SK-N-SH (cell line): ENCODE results near the gene PTCRA. TPM values are rescaled to one million over a fixed set of nuclear protein-coding genes. Genes with fewer than 3 reads are reported as not detected.

ENCODE experiments used
- CTCF ChIA-PET: fragments of 300-600, 350-600 bp; formaldehyde crosslinking; extraction: SDS; loops from one replicate; lab custom pipeline; 2021; lab: Yijun Ruan, JAX
- POLR2A ChIA-PET: fragments of 350-600 bp; sonication (Branson Sonifier 250); formaldehyde crosslinking; extraction: SDS; loops from one replicate; lab custom pipeline; 2020; ENCODE audit warnings: antibody characterized with exemption, inconsistent platforms; lab: Yijun Ruan, JAX
- DNase-seq: peaks from one replicate; pipeline ENCODE4 v3.0.0; 2012
- H2AFZ ChIP-seq: fragments of 200-600 bp; sonication (generic); 2 replicates; pipeline ENCODE4 v1.8.1; 2016; ENCODE audit warnings: antibody characterized with exemption, mild to moderate bottlenecking, low read depth
- H3F3A ChIP-seq: fragments of 200-600 bp; sonication (generic); replicated peaks from 2 replicates; pipeline ENCODE3; 2016; ENCODE audit warnings: antibody characterized with exemption, mild to moderate bottlenecking; ENCODE audit not compliant: insufficient read depth
- H3K27ac ChIP-seq, 2 experiments: fragments of 200-500 bp in 1 of 2; fragments of 200-600 bp in 1 of 2; sonication (Bioruptor generic) in 1 of 2; sonication (generic), shearing (Covaris generic) in 1 of 2; 2 replicates each; pipeline versions ENCODE4 v1.5.1 to v1.6.1; 2014 to 2016; ENCODE audit warnings: low read depth in 2 of 2, inconsistent platforms in 1 of 2, low read length in 1 of 2, mild to moderate bottlenecking in 1 of 2, mixed read lengths in 1 of 2
- H3K27me3 ChIP-seq: fragments of 200-600 bp; sonication (generic), shearing (Covaris generic); 2 replicates; pipeline ENCODE4 v1.6.1; 2016; ENCODE audit warnings: mixed run types; ENCODE audit not compliant: insufficient read depth
- H3K36me3 ChIP-seq, 2 experiments: fragments of 200-500 bp in 1 of 2; fragments of 200-600 bp in 1 of 2; sonication (Bioruptor generic) in 1 of 2; sonication (generic) in 1 of 2; replicated peaks in 1 of 2; 2 replicates each; pipeline versions ENCODE3 to v1.5.1; 2014 to 2016; ENCODE audit warnings: low read length in 1 of 2, mild to moderate bottlenecking in 1 of 2; ENCODE audit not compliant: insufficient read depth in 2 of 2, control insufficient read depth in 1 of 2
- H3K4me1 ChIP-seq, 2 experiments: fragments of 200-500 bp in 1 of 2; fragments of 200-600 bp in 1 of 2; sonication (Bioruptor generic) in 1 of 2; sonication (generic), shearing (Covaris generic) in 1 of 2; 2 replicates each; pipeline versions ENCODE4 v1.5.1 to v1.6.1; 2014 to 2016; ENCODE audit warnings: low read depth in 1 of 2, low read length in 1 of 2, mixed run types in 1 of 2; ENCODE audit not compliant: insufficient read depth in 2 of 2, control insufficient read depth in 1 of 2
- H3K4me2 ChIP-seq: fragments of 200-600 bp; sonication (generic), shearing (Covaris generic); 2 replicates; pipeline ENCODE4 v1.6.1; 2017; ENCODE audit warnings: mixed run types
- H3K4me3 ChIP-seq, 2 experiments: fragments of 200-500 bp in 1 of 2; fragments of 200-600 bp in 1 of 2; sonication (Bioruptor generic) in 1 of 2; sonication (generic), shearing (Covaris generic) in 1 of 2; 2 replicates each; pipeline versions ENCODE4 v1.5.1 to v1.8.1; 2014 to 2016; ENCODE audit warnings: low read depth in 2 of 2, inconsistent platforms in 1 of 2, low read length in 1 of 2, mild to moderate bottlenecking in 1 of 2, mixed read lengths in 1 of 2, moderate library complexity in 1 of 2
- H3K79me2 ChIP-seq: fragments of 200-600 bp; sonication (generic); 2 replicates; pipeline ENCODE4 v1.8.1; 2017; ENCODE audit warnings: mild to moderate bottlenecking; ENCODE audit not compliant: insufficient read depth
- H3K9ac ChIP-seq: fragments of 200-600 bp; sonication (generic); 2 replicates; pipeline ENCODE4 v1.6.1; 2017; ENCODE audit warnings: mixed run types
- H3K9me2 ChIP-seq: fragments of 200-600 bp; sonication (generic); 2 replicates; pipeline ENCODE4 v1.6.1; 2017; ENCODE audit warnings: mixed run types
- H3K9me3 ChIP-seq: fragments of 200-600 bp; sonication (generic); 2 replicates; pipeline ENCODE4 v1.6.1; 2017; ENCODE audit warnings: mixed run types, mild to moderate bottlenecking, moderate library complexity
- H4K20me1 ChIP-seq: fragments of 200-600 bp; sonication (generic); 2 replicates; pipeline ENCODE4 v1.6.1; 2017; ENCODE audit warnings: mild to moderate bottlenecking, mixed run types; ENCODE audit not compliant: insufficient read depth
- CTCF ChIP-seq: fragments of 200-600 bp; sonication (generic); IDR thresholded peaks from 2 replicates; pipeline ENCODE4 v1.6.1; 2017; ENCODE audit warnings: antibody characterized with exemption, mild to moderate bottlenecking, moderate library complexity
- FOXJ3 ChIP-seq: sonication (generic); formaldehyde crosslinking; IDR thresholded peaks from 2 replicates; pipeline ENCODE4 v1.5.1; 2020; ENCODE audit warnings: mild to moderate bottlenecking, missing genetic modification reagents
- FOXM1 ChIP-seq: IDR thresholded peaks from 2 replicates; pipeline ENCODE4 v1.4.0; 2012; ENCODE audit warnings: low read depth, mild to moderate bottlenecking
- NFIC ChIP-seq: IDR thresholded peaks from 2 replicates; pipeline ENCODE4 v1.4.0; 2012; ENCODE audit warnings: borderline replicate concordance
- PBX3 ChIP-seq: IDR thresholded peaks from 2 replicates; pipeline ENCODE4; 2012
- POLR2AphosphoS5 ChIP-seq: IDR thresholded peaks from 2 replicates; pipeline ENCODE4 v1.6.1; 2012; ENCODE audit warnings: low read depth, low read length
- RXRA ChIP-seq: IDR thresholded peaks from 2 replicates; pipeline ENCODE4 v1.4.0; 2012; ENCODE audit warnings: low read depth, mild to moderate bottlenecking, borderline replicate concordance
- SIN3A ChIP-seq: IDR thresholded peaks from 2 replicates; pipeline ENCODE4 v1.6.1; 2012; ENCODE audit warnings: low read depth, mild to moderate bottlenecking, low read length, moderate library complexity, borderline replicate concordance
- SMC3 ChIP-seq: IDR thresholded peaks from 2 replicates; pipeline ENCODE4 v1.6.1; 2012; ENCODE audit warnings: low read depth, low read length, improper control_type of control experiment
- WGBS: methylation state at CpG from one replicate; pipeline ENCODE4 v1.1.6; 2017; ENCODE audit warnings: low lambda C conversion rate; 5-methylcytosine and 5-hydroxymethylcytosine counted together
- polyA plus RNA-seq, 3 experiments: library from polyadenylated mRNA; depleted of rRNA; stranded (reverse); fragments of >200 nt; gene quantifications; 2 replicates each; pipeline ENCODE4 v1.2.3, GENCODE V29; 2012
- TF ChIP-seq, protein P1 (sequence below): IDR thresholded peaks from 2 replicates; pipeline ENCODE4 v1.4.0; 2012; ENCODE audit warnings: low read depth, borderline replicate concordance

PTCRA gene
- polyA plus RNA-seq, 1 of the 3 experiments (the other 2 are of a cell fraction): not detected

DNA sequence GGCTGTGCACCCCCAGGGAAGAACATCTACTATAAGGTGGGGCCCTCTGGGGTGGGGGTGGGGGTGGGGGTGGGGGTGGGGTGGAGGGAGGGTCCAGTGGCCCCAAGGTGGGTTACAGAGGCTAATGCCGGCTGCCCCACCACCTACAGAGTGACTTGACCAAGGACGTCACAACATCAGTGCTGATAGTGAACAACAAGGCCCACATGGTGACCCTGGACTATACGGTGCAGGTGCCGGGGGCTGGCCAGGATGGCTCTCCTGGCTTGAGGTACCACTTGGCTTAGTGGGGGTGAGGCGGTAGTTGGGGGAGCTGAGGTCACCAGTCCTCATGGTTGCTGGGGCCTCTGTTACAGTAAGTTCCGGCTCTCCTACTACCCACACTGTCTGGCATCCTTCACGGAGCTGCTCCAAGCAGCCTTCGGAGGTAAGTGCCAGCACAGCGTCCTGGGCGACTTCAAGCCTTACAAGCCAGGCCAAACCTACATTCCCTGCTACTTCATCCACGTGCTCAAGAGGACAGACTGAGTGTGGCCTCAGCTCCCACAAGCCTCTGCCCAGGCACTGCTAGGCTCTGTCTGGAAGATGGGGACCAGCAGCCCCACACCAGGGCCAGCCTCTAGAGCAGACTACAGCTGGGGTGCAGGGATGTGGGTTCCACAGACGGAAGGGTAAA is 47.5 kb downstream of the PTCRA start:
- no peak for DNase-seq
- Histone ChIP-seq H3K4me2 (no peak overlapping the region), H3K4me1 (peaks cover 0 to 7% of the 10 kb centered on the region in 2 experiments; a peak in 1 of 4 replicates), H3K36me3 (peaks cover 0 to 30% of the 10 kb centered on the region in 2 experiments), H3K27me3 (no peaks in the 10 kb centered on the region), H3K9me3 (no peaks in the 10 kb centered on the region), H4K20me1 (no peaks in the 10 kb centered on the region), H3K9ac (no peak overlapping the region), H2AFZ (no peak overlapping the region), H3K27ac (no peak overlapping the region), H3F3A (no peaks in the 10 kb centered on the region), H3K79me2 (no peaks in the 10 kb centered on the region), H3K4me3 (no peak overlapping the region), H3K9me2 (no peaks in the 10 kb centered on the region)
- TF ChIP-seq CTCF (no peak), FOXM1 (no peak), SMC3 (no peak), POLR2AphosphoS5 (no peak), RXRA (no peak), PBX3 (no peak), NFIC (no peak), SIN3A (no peak), FOXJ3 (CRISPR knock-in tag) (no peak)
- TF ChIP-seq, protein P1, sequence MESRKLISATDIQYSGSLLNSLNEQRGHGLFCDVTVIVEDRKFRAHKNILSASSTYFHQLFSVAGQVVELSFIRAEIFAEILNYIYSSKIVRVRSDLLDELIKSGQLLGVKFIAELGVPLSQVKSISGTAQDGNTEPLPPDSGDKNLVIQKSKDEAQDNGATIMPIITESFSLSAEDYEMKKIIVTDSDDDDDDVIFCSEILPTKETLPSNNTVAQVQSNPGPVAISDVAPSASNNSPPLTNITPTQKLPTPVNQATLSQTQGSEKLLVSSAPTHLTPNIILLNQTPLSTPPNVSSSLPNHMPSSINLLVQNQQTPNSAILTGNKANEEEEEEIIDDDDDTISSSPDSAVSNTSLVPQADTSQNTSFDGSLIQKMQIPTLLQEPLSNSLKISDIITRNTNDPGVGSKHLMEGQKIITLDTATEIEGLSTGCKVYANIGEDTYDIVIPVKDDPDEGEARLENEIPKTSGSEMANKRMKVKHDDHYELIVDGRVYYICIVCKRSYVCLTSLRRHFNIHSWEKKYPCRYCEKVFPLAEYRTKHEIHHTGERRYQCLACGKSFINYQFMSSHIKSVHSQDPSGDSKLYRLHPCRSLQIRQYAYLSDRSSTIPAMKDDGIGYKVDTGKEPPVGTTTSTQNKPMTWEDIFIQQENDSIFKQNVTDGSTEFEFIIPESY: no peak
- POLR2A ChIA-PET: interaction anchor here (2.1 kb wide), 1 partner anchor 15 kb away, joined by 4 read pairs; the partner anchor contains the start of gene PEX6
- 85% methylated on average over 11 of the region's 12 CpGs for WGBS
- CTCF ChIA-PET: interaction anchor here (0.8 to 1.9 kb wide), 4 partner anchors 9 to 46 kb away, joined by 4 to 6 read pairs (median 5); partner anchors contain the start of gene PEX6
